OCI-LY7 (cell line): ENCODE data around the gene GGTLC1.
"Not testable (repeated sequence)": the region's sequence is repeated elsewhere in the genome, so short reads cannot be mapped to it uniquely, and the experiment has no call there.

Experiments
- CTCF ChIP-seq: fragments of 200-600 bp; sonication (generic); conservative IDR thresholded peaks from 2 replicates; pipeline ENCODE4 v1.5.1; 2014; ENCODE audit warnings: mild to moderate bottlenecking, antibody characterized with exemption, low read length, moderate library complexity, mixed read lengths
- EZH2phosphoT487 ChIP-seq: fragments of 200-600 bp; sonication (generic); IDR thresholded peaks from 2 replicates; pipeline ENCODE4 v1.6.1; 2018; ENCODE audit warnings: low read depth, borderline replicate concordance, mild to moderate bottlenecking, mixed run types, antibody characterized with exemption, low read length, moderate library complexity, mixed read lengths

DNA sequence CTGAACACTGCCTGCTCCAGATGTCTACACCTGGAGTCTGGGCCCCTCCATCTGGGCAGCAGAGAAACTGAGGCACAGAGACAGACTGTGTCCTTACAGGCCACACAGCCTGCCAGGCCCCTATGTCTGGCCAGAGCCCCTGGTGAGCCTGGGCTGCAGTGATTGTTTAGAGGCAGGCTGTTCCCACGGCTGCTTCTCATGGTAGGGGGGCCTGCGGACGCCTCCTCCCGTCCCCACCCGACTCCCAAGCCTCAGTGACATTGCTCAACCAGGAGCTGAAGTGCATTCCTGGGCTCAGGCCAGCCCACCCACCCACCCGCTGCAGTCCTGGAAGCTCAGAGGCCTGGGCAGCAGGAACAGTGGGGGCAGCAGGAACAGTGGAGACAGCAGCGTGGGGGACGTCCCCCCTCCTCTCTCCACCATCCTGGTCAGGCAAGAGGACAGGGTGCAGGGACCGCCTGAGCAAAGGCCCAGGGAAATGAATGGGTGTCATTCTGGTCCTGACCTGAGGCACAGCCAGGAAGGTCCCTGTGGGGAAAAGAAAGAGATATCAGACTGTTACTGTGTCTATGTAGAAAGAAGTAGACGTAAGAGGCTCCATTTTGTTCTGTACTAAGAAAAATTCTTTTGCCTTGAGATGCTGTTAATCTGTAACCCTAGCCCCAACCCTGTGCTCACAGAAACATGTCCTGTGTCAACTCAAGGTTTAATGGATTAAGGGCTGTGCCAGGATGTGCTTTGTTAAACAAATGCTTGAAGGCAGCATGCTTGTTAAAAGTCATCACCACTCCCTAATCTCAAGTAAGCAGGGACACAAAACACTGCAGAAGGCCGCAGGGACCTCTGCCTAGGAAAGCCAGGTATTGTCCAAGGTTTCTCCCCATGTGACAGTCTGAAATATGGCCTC, 6.2 kb downstream of the GGTLC1 start:
- not testable (repeated sequence) for TF ChIP-seq CTCF, EZH2phosphoT487
